Pancreas (tissue), 10 donors: ENCODE results near the gene ARPP19. TPM values are rescaled to one million over a fixed set of nuclear protein-coding genes. Genes with fewer than 3 reads are reported as not detected.

Experiments
- ATAC-seq, 4 donors: fragments of 200-7000 bp; cut with Tn5 transposase; one replicate each; pipeline versions ENCODE4 v1.8.0 to v1.9.1; 2020; ENCODE audit warnings: mild to moderate bottlenecking in 4 of 4, moderate library complexity in 4 of 4
- DNase-seq, 6 donors: peaks; one replicate each; pipeline ENCODE4 v3.0.0-alpha.2; 2020
- FAIRE-seq: peaks from 2 replicates; lab custom pipeline; 2012; peaks lifted over from hg19 to GRCh38; lab: Jason Lieb, UNC
- H3K27ac ChIP-seq, 4 donors: fragments of 200-600 bp; sonication (generic); 1 replicate in 3 of 4; 2 replicates in 1 of 4; pipeline versions ENCODE4 v1.5.0 to v1.8.0; 2020
- H3K27me3 ChIP-seq, 4 donors: fragments of 200-600 bp; one replicate each; pipeline ENCODE4 v1.8.0; 2021
- H3K36me3 ChIP-seq, 3 donors: fragments of 200-600 bp; sonication (generic) in 1 of 3; one replicate each; pipeline versions ENCODE4 v1.5.0 to v1.8.0; 2020 to 2021
- H3K4me1 ChIP-seq, 3 donors: fragments of 200-600 bp; one replicate each; pipeline ENCODE4 v1.8.0; 2021
- H3K4me3 ChIP-seq, 4 donors: fragments of 200-600 bp; sonication (generic) in 2 of 4; one replicate each; pipeline versions ENCODE4 v1.5.0 to v1.8.0; 2020 to 2021
- H3K9me3 ChIP-seq, 4 donors: fragments of 200-600 bp; one replicate each; pipeline ENCODE4 v1.8.0; 2021
- CTCF ChIP-seq, 4 donors: fragments of 200-600 bp; sonication (generic) in 3 of 4; IDR thresholded peaks; one replicate each; pipeline versions ENCODE4 v1.5.0 to v1.8.0; 2021; ENCODE audit warnings: antibody characterized with exemption in 4 of 4
- WGBS, 2 donors: extraction: QIAGEN DNeasy Blood & Tissue Kit; methylation state at CpG; one replicate each; pipeline ENCODE4 v1.1.7; 2013; 5-methylcytosine and 5-hydroxymethylcytosine counted together
- intact Hi-C, 3 donors: fragments of 100-400 bp; cut with DNase I; formaldehyde crosslinking; loops; one replicate each; pipeline versions ENCODE4 v1.11.1 to v1.14.2; 2022
- polyA plus RNA-seq, 2 donors: library from polyadenylated mRNA; stranded (reverse); fragments of 200-250 nt; gene quantifications; one replicate each; pipeline ENCODE4 v1.2.3, GENCODE V29; 2013
- total RNA-seq, 6 donors: library from RNA; stranded (reverse); fragmentation: NEBNext Ultra II Directional in 4 of 6; extraction: Animal tissue kit (Norgen Biotek cat#: 25700) in 4 of 6; gene quantifications; one replicate each; pipeline versions ENCODE4 v1.2.1 to v1.2.4, GENCODE V29; 2021 to 2023
- donor health status: healthy with polysubstance abuse.
- donor health status: DM: no; HTN: no; CAD: no; lungs with moderate emphysema.
- donor health status: DM: no; HTN: no; CAD: no.
- donor health status: control.
- donor health status: control.
- donor health status: Bipolar disorder and iron deficiency.
- donor health status: DM: yes; HTN: yes; CAD: no.
- donor health status: DM: no; HTN: no; CAD: no.
- donor health status: DM: no; HTN: no; CAD: no.
- donor health status: DM: yes; HTN: yes; CAD: no.

The ARPP19 gene
- 10 to 100 TPM; 34.5 to 73.3 (median 46.2) TPM for total RNA-seq
- 10 to 100 TPM; 11.4 to 30.0 TPM for polyA plus RNA-seq

GRCh38 chr15:52568601-52569585 lies at the start of gene ARPP19:
Gene ARPP19 (minus strand): TSS chr15:52569030. CDS start chr15:52568892, 138 bp downstream.
- Histone ChIP-seq H3K27me3 (no peaks in the 10 kb centered on the region), H3K27ac (peak within 1 kb of the TSS; percentile 94 to 98 (median 96)), H3K9me3 (no peaks in the 10 kb centered on the region), H3K4me3 (peak within 1 kb of the TSS; percentile 61 to 83 (median 70)), H3K36me3 (no peaks in the 10 kb centered on the region), H3K4me1 (peaks cover 6 to 21% (median 20%) of the 10 kb centered on the region in 3 donors)
- intact Hi-C loops: no loop called here
- peak; percentile 89 to 93 (median 90) for DNase-seq
- no peak for TF ChIP-seq CTCF (IDR thresholded peaks at IDR 0.05)
- no peak for FAIRE-seq
- ATAC-seq: peak; percentile 87 to 90 (median 88)
- 5% methylated on average over 82 of the region's 82 CpGs for WGBS, 2 donors

- H3K36me3 ChIP-seq: peaks cover 0 to 28% (median 0%) of the 10 kb centered on the region in 3 donors
- no peak for TF ChIP-seq CTCF (IDR thresholded peaks at IDR 0.05)
- H3K4me3 ChIP-seq: no peak overlapping the region
- FAIRE-seq (no peak), ATAC-seq (no peak), DNase-seq (no peak)
- no peaks in the 10 kb centered on the region for H3K9me3 ChIP-seq
- intact Hi-C loops: no loop called here
- no peaks in the 10 kb centered on the region for H3K4me1 ChIP-seq
- 93 to 95% methylated on average over 1 of the region's 1 CpG for WGBS, 2 donors
- H3K27ac ChIP-seq: no peak overlapping the region
- no peaks in the 10 kb centered on the region for H3K27me3 ChIP-seq
Observed at GRCh38 chr15:52617026-52617425, 48.2 kb upstream of the ARPP19 start.

- no peak for TF ChIP-seq CTCF (IDR thresholded peaks at IDR 0.05)
- no peak for FAIRE-seq
- H3K27ac ChIP-seq: no peak overlapping the region
- no peaks in the 10 kb centered on the region for H3K27me3 ChIP-seq
- no peak for DNase-seq
- no peak overlapping the region for H3K4me3 ChIP-seq
- peaks cover 0 to 46% (median 9%) of the 10 kb centered on the region in 3 donors for H3K36me3 ChIP-seq
- H3K4me1 ChIP-seq: no peaks in the 10 kb centered on the region
- H3K9me3 ChIP-seq: no peaks in the 10 kb centered on the region
- 64 to 83% methylated on average over 2 of the region's 2 CpGs for WGBS, 2 donors
- ATAC-seq: no peak
- intact Hi-C loops: no loop called here
Observed at GRCh38 chr15:52615302-52615701, 46.5 kb upstream of the ARPP19 start.

GRCh38 chr15:52609593-52609992 lies 40.8 kb upstream of the ARPP19 start:
- intact Hi-C loops: no loop called here
- 83 to 85% methylated on average over 5 of the region's 5 CpGs for WGBS, 2 donors
- Histone ChIP-seq H3K9me3 (no peaks in the 10 kb centered on the region), H3K4me1 (no peaks in the 10 kb centered on the region), H3K4me3 (no peak overlapping the region), H3K27ac (no peak overlapping the region), H3K27me3 (no peaks in the 10 kb centered on the region), H3K36me3 (peaks cover 0 to 65% (median 19%) of the 10 kb centered on the region in 3 donors)
- TF ChIP-seq CTCF (IDR thresholded peaks at IDR 0.05): no peak
- ATAC-seq: no peak
- no peak for DNase-seq
- FAIRE-seq: no peak
